D721Med (cell line): ENCODE data around the gene TMEM229A.
"Not testable (repeated sequence)": the region's sequence is repeated elsewhere in the genome, so short reads cannot be mapped to it uniquely, and the experiment has no call there.

ENCODE experiments used
- DNase-seq: peaks from one replicate; pipeline ENCODE4 v3.0.0; 2011; ENCODE audit warnings: low spot score; ENCODE audit not compliant: insufficient read length
- FAIRE-seq: peaks from 2 replicates; lab custom pipeline; 2011; peaks lifted over from hg19 to GRCh38; lab: Jason Lieb, UNC
- TF ChIP-seq, protein P1 (sequence below): IDR thresholded peaks from 2 replicates; pipeline ENCODE4 v1.5.1; 2012; ENCODE audit warnings: mild to moderate bottlenecking, control low read depth; ENCODE audit not compliant: insufficient read depth; ENCODE audit errors: missing control alignments

Gene TMEM229A

DNA sequence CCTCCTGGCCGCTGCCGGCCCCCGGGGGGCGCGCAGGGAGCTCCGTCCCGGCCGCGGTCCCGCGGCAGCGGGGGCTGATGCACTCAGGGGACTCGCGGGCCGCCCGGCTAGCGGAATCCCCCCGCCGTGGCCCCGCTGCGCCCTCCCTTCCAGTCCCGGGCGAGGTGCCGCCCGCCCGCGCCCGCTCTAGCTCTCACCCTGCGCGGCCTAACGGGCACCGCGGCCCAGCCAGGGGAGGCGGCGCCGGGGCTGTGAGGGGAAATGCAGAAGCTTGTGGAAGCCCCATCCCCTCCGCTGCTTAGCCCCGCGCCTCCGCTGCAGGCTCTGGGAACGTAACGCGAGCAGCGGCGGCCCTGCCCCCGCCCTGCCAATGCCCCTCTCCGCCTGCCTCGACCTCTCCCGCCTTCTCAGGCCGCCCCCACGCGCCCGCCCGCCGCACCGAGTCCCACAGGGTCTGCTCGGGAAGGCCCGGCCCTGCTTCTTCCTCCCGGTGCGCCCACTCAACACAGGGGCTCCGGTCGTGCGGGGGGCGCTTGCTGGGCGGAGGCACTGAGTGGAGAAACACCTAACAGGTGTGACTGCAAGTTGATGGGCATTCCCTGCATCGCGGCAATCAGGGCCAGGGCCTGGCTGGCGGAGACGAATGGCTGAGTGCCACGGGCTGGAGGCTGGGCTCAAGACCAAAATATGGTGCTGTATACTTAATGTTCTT is 384 bp upstream of the TMEM229A start:
- no peak for FAIRE-seq
- TF ChIP-seq, protein P1, sequence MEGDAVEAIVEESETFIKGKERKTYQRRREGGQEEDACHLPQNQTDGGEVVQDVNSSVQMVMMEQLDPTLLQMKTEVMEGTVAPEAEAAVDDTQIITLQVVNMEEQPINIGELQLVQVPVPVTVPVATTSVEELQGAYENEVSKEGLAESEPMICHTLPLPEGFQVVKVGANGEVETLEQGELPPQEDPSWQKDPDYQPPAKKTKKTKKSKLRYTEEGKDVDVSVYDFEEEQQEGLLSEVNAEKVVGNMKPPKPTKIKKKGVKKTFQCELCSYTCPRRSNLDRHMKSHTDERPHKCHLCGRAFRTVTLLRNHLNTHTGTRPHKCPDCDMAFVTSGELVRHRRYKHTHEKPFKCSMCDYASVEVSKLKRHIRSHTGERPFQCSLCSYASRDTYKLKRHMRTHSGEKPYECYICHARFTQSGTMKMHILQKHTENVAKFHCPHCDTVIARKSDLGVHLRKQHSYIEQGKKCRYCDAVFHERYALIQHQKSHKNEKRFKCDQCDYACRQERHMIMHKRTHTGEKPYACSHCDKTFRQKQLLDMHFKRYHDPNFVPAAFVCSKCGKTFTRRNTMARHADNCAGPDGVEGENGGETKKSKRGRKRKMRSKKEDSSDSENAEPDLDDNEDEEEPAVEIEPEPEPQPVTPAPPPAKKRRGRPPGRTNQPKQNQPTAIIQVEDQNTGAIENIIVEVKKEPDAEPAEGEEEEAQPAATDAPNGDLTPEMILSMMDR: no peak
- DNase-seq: no peak

DNA sequence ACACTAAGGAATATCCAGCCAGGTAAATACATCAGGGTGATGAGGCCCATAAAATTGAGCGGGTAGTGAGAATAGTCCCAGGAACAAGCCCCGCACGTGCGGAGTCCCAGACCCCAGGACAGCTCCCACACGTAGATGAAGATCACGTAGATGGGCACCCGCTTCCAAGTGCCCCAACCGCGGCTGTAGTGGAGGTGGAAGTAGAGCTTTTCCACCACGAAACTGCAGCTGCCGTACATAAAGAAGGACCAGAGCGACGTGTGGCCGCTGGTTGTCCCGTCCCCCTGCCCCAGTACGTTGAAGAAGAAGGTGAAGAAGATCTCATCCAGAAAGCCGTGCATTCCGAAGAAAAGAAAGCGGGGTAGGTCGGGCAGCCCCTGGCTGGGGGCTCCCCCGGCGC is 948 bp downstream of the TMEM229A start:
- TF ChIP-seq, protein P1: no peak
- FAIRE-seq: no peak

DNA sequence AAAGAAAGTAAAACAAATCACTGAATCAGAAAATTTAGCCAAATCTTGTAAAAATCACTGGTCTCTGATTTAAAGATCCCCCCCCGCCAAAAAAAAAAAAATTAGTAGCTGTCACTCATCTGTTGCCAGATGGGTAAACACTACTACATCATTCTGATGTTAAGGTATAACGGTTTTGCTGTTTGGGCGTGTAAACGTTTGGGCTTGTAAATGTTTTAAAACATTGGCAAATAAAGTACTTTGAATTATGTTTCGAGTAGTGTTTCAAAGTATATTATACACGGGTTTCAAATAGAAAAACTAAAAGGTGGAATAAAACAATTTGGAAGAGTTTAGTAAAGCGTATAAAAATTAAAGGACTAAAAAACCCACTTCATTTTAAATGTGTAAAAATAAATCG is 1.5 kb downstream of the TMEM229A start:
- FAIRE-seq (no peak), DNase-seq (no peak)
- TF ChIP-seq, protein P1: no peak

More for the DNA sequence above, 948 bp downstream of the TMEM229A start:
- no peak for DNase-seq

DNA sequence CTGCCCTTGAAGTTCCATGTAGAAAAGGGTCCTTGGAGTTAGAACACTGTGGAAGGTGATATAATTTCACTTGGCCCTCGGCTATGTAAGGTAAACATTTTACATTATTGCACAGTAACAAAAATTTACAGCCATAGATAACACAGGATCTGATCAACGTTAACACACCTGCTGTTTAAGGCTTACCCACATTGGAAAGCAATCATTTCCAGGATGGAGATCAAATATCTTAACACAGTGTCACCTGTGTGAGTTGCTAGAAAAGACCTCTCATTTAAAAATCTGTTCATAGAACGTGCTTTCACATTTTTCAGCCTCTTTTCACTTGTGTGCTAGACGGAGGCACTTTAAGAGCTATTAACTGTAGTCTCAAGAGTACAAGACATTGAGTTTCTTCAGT is 1.9 kb downstream of the TMEM229A start:
- TF ChIP-seq, protein P1: no peak
- FAIRE-seq (peak; percentile 38), DNase-seq (no peak)

DNA sequence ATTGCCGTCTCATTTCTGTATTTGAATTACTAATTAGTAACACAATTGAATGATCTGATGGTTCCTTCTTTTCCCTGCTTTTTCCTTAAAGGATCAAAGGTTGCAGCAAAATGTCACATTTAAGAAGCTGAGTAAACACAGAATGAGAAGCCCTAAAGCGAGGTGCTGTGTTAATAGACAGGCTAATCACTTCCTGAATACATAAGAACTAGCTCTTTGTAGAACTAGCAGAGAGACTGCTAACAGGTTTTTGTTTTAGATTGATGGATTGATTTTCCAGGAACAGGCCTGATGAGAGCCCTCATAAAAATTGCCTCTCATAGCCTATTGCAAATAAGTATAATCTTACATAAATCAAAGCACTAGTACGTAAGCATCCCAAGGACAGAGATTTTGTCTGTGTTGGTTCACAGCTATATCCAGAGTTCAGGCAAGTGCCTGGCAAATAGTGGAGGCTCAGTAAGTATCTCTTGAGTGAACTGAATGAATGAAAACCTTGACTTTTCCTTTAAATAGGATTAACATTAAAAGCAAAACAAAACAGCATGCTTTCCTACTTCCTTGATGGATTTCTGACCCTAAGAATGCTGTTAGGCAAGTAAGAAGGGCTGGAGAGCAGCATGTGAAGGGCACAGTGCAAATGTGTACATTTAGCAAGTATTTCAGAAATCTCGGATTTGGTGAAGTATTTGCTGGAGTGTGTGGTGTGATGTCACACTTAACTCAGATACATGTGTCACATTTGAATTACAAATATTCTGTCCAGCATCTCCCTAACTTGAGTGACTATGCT is 3.3 kb downstream of the TMEM229A start:
- no peak for DNase-seq
- TF ChIP-seq, protein P1: no peak
- FAIRE-seq: no peak

DNA sequence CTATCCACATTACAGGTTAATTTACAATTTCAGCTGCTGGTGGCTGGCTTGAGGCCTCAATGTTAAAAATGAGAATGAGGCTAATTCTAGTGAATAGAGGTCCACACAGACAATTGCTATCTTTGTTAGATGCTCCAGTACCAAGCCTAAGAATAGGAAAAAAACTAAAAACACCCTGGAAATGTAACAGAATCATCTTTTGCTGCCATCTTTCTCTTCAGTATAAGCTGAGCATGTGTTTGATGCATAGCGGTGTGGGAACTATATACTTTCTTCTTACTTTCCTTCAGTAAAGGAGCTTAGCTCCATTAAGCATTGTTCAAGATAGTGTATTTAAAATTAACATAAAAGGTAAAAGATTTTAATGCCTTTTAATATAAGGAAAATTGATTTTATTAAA is 5.6 kb downstream of the TMEM229A start:
- DNase-seq (no peak), FAIRE-seq (no peak)
- TF ChIP-seq, protein P1: no peak

DNA sequence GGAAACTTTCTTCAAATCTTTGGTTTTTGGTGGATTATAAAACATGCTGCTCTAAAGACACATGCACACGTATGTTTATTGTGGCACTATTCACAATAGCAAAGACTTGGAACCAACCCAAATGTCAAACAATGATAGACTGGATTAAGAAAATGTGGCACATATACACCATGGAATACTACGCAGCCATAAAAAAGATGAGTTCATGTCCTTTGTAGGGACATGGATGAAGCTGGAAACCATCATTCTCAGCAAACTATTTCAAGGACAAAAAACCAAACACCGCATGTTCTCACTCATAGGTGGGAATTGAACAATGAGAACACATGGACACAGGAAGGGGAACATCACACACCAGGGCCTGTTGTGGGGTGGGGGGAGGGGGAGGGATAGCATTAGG is 8.5 kb downstream of the TMEM229A start:
- DNase-seq, FAIRE-seq: not testable (repeated sequence)
